ENCODE data around the gene TMEM233.

Gene TMEM233

GRCh38 chr12:119679490-119679889 lies 85.9 kb downstream of the TMEM233 start:
- TF ChIP-seq CEBPB (IDR thresholded peaks at IDR 0.05) (no peak), TEAD4 (IDR thresholded peaks at IDR 0.05) (no peak), ZBTB7A (IDR thresholded peaks at IDR 0.05; ENCODE audit: low read depth) (no peak), FOXM1 (IDR thresholded peaks at IDR 0.05; ENCODE audit: borderline replicate concordance, low read depth) (no peak), EGR1 (IDR thresholded peaks at IDR 0.05) (no peak), RAD21 (IDR thresholded peaks at IDR 0.05; ENCODE audit: low read depth) (no peak), YY1 (IDR thresholded peaks at IDR 0.05; ENCODE audit: low read depth) (no peak), USF1 (IDR thresholded peaks at IDR 0.05) (no peak), TAF1 (IDR thresholded peaks at IDR 0.05; ENCODE audit: low read depth) (no peak), EP300 (IDR thresholded peaks at IDR 0.05; ENCODE audit: borderline replicate concordance) (no peak), CREB1 (IDR thresholded peaks at IDR 0.05; ENCODE audit: low read depth) (no peak), NFIC (IDR thresholded peaks at IDR 0.05) (no peak), REST (IDR thresholded peaks at IDR 0.05; ENCODE audit: low read depth) (no peak), TCF12 (IDR thresholded peaks at IDR 0.05; ENCODE audit: low read depth) (no peak), MAX (IDR thresholded peaks at IDR 0.05) (no peak)

GRCh38 chr12:119681111-119681510 lies 87.5 kb downstream of the TMEM233 start:
- TF ChIP-seq CEBPB (IDR thresholded peaks at IDR 0.05) (no peak), MAX (IDR thresholded peaks at IDR 0.05) (no peak), USF1 (IDR thresholded peaks at IDR 0.05) (no peak), TEAD4 (IDR thresholded peaks at IDR 0.05) (no peak), CREB1 (IDR thresholded peaks at IDR 0.05; ENCODE audit: low read depth) (no peak), EGR1 (IDR thresholded peaks at IDR 0.05) (no peak), FOXM1 (IDR thresholded peaks at IDR 0.05; ENCODE audit: borderline replicate concordance, low read depth) (no peak), RAD21 (IDR thresholded peaks at IDR 0.05; ENCODE audit: low read depth) (no peak), ZBTB7A (IDR thresholded peaks at IDR 0.05; ENCODE audit: low read depth) (no peak), YY1 (IDR thresholded peaks at IDR 0.05; ENCODE audit: low read depth) (no peak), EP300 (IDR thresholded peaks at IDR 0.05; ENCODE audit: borderline replicate concordance) (no peak), NFIC (IDR thresholded peaks at IDR 0.05) (no peak), TAF1 (IDR thresholded peaks at IDR 0.05; ENCODE audit: low read depth) (no peak), TCF12 (IDR thresholded peaks at IDR 0.05; ENCODE audit: low read depth) (no peak), REST (IDR thresholded peaks at IDR 0.05; ENCODE audit: low read depth) (no peak)

- no peak for TF ChIP-seq EP300 (IDR thresholded peaks at IDR 0.05; ENCODE audit: borderline replicate concordance)
- no peak for TF ChIP-seq YY1 (IDR thresholded peaks at IDR 0.05; ENCODE audit: low read depth)
- TF ChIP-seq REST (IDR thresholded peaks at IDR 0.05; ENCODE audit: low read depth): no peak
- TF ChIP-seq RAD21 (IDR thresholded peaks at IDR 0.05; ENCODE audit: low read depth): no peak
- TF ChIP-seq ZBTB7A (IDR thresholded peaks at IDR 0.05; ENCODE audit: low read depth): no peak
- TF ChIP-seq CEBPB (IDR thresholded peaks at IDR 0.05): no peak
- no peak for TF ChIP-seq FOXM1 (IDR thresholded peaks at IDR 0.05; ENCODE audit: borderline replicate concordance, low read depth)
- no peak for TF ChIP-seq MAX (IDR thresholded peaks at IDR 0.05)
- no peak for TF ChIP-seq NFIC (IDR thresholded peaks at IDR 0.05)
- TF ChIP-seq EGR1 (IDR thresholded peaks at IDR 0.05): no peak
- TF ChIP-seq CREB1 (IDR thresholded peaks at IDR 0.05; ENCODE audit: low read depth): no peak
- no peak for TF ChIP-seq USF1 (IDR thresholded peaks at IDR 0.05)
- TF ChIP-seq TCF12 (IDR thresholded peaks at IDR 0.05; ENCODE audit: low read depth): no peak
- TF ChIP-seq TAF1 (IDR thresholded peaks at IDR 0.05; ENCODE audit: low read depth): no peak
- no peak for TF ChIP-seq TEAD4 (IDR thresholded peaks at IDR 0.05)
Measured at GRCh38 chr12:119681728-119682638, 88.4 kb downstream of the TMEM233 start.

Measured in Ishikawa (cell line).